ENCODE measurements around the gene FAM120B.

FAM120B gene

DNA sequence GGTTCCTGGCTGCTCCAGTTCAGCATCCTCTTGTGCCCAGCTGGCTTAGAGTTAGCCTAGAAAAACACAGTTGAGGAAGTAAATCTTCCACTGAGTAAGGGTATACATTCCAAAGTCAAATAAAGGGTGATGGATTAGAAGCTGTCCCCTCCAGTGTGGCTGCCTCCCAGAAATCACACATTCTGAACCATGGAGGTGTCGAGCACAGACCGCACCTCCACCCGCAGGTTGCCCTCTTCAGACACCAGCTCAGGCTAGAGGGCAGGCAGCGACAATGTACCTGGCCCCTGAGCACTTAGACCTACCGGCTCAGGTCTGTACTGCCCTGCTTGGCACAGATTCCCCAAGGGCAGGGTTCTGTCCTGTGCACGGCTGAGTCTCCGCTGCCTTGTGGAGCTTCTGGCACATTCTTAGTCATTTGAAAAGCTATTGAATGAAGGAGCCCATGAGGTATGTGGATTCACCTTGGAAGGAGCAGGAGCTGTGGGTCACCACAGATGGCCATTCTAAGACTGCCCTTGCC is 118.1 kb downstream of the FAM120B start:
- H3K36me3 Mint-ChIP-seq (ENCODE audit: low read depth) = no peaks in the 10 kb centered on the region
- H3K4me1 Mint-ChIP-seq = no peaks in the 10 kb centered on the region
- H3K27ac Mint-ChIP-seq = no peak overlapping the region
- no peak for ATAC-seq
- H3K27me3 Mint-ChIP-seq = peaks cover 16% of the 10 kb centered on the region
- no peak for DNase-seq
- H3K4me3 Mint-ChIP-seq = no peak overlapping the region
- H3K9me3 Mint-ChIP-seq = no peaks in the 10 kb centered on the region

DNA sequence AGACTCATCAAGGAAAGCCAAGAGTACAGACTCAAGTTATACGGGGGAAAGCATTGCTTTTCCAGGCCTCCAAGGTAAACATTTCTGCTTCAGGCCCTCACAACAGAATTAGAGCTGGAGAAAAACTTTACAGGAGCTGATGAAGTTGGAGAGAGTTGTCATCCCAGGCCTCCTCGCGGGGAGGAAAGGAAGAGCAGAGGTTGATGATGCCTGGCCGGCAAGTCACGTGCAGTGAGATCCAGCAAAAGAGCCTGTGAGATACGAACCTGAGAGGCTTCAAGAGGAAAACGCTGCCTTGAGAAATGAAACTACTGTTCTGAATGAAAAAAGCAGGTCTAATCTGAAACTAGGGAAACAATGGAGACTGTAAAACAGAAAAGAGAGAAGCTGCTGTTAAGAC is 122.9 kb downstream of the FAM120B start:
- Mint-ChIP-seq H3K27me3 (peaks cover 15% of the 10 kb centered on the region), H3K9me3 (no peaks in the 10 kb centered on the region)

DNA sequence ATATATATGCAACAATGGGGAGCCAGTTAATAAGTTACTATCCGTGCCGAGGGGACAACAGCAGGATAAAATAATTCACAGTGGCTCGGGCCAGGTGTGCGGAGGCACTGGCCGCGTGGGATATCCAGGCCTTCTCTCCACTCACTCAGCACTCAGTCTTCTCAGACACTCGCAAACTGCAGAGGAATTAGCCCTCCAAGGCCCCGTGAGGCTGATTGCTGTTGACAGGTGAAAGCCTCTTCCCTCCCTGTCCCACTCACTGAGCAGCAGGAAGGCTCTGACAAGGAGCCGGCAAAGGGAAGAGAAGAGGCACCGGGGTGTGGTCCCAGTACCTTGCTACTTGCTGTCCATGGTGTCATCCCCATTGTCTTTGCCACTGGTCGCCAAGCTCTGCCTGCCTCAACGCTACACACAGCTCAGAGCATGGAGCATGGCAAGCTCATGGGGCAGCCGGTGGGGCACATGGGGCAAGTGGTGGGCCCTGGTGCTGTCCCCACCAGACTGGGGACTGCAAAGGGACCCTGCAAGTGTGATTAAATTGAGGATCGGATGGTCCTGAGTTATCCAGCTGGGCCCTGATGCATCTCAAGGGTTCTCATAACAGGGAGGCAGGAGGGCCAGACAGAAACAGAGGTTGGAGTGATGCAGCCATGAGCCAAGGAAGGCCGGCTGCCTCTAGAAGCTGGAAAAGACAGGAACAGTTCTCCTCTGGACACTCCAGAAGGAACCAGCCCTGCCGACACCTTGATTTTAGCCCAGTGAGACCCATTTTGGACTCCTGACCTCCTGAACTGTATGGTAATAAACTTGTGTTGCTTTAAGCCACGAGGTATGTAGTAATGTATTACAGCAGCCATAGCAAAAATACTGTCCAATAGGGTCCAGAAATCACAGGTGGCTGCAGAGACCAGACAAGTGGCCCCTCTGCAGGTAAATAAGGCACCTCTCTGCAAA is 126.9 kb downstream of the FAM120B start:
- no peak overlapping the region for H3K27ac Mint-ChIP-seq
- peaks cover 14% of the 10 kb centered on the region for H3K9me3 Mint-ChIP-seq

More for the DNA sequence above, 122.9 kb downstream of the FAM120B start:
- Mint-ChIP-seq H3K36me3 (ENCODE audit: low read depth) (no peaks in the 10 kb centered on the region), H3K27ac (no peak overlapping the region), H3K4me3 (no peak overlapping the region), H3K4me1 (no peaks in the 10 kb centered on the region)
- ATAC-seq (no peak), DNase-seq (no peak)

DNA sequence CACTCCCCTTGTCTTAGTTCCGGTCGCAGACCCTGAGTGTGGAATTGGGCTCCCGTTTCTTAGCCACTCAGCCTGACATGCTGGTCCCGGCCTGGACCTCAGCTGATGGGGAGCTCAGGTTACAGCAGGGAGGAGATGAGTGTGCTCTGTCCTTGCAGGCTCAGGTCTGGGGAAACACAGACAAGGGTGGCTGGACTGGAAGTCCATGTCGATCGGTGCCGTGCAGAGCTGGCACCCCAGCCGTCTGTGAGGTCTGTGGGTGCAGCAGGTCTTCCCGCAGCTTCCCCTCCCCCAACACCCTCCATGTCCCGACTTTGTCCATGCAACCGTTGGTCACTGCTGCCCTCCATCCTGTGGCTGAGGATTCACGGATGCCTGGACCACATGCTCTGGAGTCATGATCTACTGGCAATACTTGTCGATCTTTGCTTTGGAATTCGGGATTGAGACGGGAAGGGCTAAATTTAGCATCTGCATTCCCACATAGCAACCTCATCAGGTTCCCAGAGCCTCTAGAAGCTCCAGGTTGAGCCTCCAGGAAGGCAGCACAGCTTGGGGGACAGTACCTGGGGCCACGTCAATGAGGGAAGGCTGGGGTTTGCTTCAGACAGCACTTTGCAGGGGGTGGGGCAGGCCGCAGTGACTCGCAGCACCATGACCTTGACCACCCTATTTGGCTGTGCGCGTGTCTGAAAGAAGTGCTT is 127.7 kb downstream of the FAM120B start:
- Mint-ChIP-seq H3K36me3 (ENCODE audit: low read depth) (no peaks in the 10 kb centered on the region), H3K9me3 (peaks cover 14% of the 10 kb centered on the region), H3K27ac (no peak overlapping the region), H3K27me3 (peaks cover 8% of the 10 kb centered on the region), H3K4me1 (peaks cover 5% of the 10 kb centered on the region), H3K4me3 (no peak overlapping the region)
- no peak for ATAC-seq
- DNase-seq = no peak

More for the DNA sequence above, 126.9 kb downstream of the FAM120B start:
- no peak for ATAC-seq
- Mint-ChIP-seq H3K27me3 (peaks cover 8% of the 10 kb centered on the region), H3K36me3 (ENCODE audit: low read depth) (no peaks in the 10 kb centered on the region), H3K4me1 (peaks cover 5% of the 10 kb centered on the region), H3K4me3 (no peak overlapping the region)
- DNase-seq = no peak

DNA sequence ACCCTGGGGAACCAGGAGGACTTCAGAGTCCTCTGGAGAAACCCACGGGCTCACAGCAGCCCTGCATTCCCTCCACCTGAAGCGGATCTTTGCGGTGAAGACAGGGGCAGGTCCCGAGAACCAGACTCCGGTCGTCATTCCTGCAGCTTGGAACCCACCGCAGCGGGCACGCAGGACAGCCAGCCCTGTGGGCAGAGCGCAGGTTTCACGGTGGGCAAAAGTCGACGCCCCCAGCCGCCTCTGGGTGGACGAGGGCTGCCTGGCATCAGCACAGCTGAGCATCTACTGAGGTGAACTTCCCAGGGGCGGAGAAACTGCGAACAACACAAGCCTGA is 128.2 kb downstream of the FAM120B start:
- peaks cover 8% of the 10 kb centered on the region for H3K27me3 Mint-ChIP-seq
- DNase-seq (no peak), ATAC-seq (no peak)
- peaks cover 5% of the 10 kb centered on the region for H3K4me1 Mint-ChIP-seq
- H3K36me3 Mint-ChIP-seq (ENCODE audit: low read depth) = no peaks in the 10 kb centered on the region
- no peak overlapping the region for H3K4me3 Mint-ChIP-seq
- peaks cover 14% of the 10 kb centered on the region for H3K9me3 Mint-ChIP-seq
- H3K27ac Mint-ChIP-seq = no peak overlapping the region

DNA sequence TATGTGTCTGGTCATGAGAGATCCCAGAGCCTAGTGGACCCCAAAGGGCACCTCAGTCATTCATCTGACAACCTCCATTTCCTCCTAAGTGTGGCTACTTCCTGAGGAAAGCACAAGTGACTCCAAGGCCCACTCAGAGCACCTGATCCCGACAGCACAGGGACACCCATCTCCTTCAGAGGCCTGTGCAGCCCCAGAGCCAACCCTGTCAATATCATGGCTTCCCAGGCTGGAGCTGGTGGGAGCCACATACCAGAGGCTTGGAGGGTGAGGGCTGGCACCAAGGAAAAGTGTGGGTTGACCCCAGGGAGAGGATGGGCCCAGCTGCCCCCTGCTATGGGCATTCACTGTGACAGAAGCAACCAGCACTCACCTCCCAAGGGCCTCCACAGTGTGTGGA is 129.2 kb downstream of the FAM120B start:
- H3K4me3 Mint-ChIP-seq = no peak overlapping the region
- no peak for ATAC-seq
- H3K36me3 Mint-ChIP-seq (ENCODE audit: low read depth) = no peaks in the 10 kb centered on the region

DNA sequence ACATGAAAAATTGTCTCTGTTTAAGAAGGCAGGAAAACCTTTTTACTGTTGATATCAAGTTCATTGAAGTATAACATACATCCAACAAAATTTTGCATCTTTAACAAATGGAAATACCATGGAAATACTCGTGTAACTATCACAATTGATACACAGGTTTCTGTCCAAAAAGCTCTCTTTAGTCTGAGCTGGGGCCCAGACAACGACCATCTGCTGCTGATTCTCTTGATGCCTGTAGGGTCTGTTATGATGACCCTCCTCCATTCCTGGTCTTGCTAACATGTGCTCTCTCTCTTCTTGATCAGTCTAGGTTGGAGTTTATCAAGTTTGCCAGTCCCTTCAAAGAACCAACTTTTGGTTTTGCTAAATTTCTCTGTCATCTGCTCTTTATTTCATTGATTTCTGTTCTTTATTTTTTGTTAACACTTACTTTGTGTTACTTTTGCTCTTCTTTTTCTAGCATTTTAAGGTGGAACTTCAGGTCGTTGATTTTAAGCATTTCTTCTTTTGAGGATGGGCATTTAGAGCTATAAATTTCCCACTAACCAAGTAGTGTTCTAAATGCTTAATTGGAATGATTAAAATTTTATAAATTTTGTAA is 129.8 kb downstream of the FAM120B start:
- Mint-ChIP-seq H3K27me3 (peaks cover 8% of the 10 kb centered on the region), H3K4me3 (no peak overlapping the region), H3K4me1 (peaks cover 5% of the 10 kb centered on the region), H3K36me3 (ENCODE audit: low read depth) (no peaks in the 10 kb centered on the region), H3K9me3 (peaks cover 14% of the 10 kb centered on the region), H3K27ac (no peak overlapping the region)
- DNase-seq = no peak
- ATAC-seq = no peak

More for the DNA sequence above, 129.2 kb downstream of the FAM120B start:
- H3K27me3 Mint-ChIP-seq = peaks cover 8% of the 10 kb centered on the region
- H3K9me3 Mint-ChIP-seq = peaks cover 14% of the 10 kb centered on the region
- no peak for DNase-seq
- H3K4me1 Mint-ChIP-seq = peaks cover 5% of the 10 kb centered on the region
- H3K27ac Mint-ChIP-seq = no peak overlapping the region

DNA sequence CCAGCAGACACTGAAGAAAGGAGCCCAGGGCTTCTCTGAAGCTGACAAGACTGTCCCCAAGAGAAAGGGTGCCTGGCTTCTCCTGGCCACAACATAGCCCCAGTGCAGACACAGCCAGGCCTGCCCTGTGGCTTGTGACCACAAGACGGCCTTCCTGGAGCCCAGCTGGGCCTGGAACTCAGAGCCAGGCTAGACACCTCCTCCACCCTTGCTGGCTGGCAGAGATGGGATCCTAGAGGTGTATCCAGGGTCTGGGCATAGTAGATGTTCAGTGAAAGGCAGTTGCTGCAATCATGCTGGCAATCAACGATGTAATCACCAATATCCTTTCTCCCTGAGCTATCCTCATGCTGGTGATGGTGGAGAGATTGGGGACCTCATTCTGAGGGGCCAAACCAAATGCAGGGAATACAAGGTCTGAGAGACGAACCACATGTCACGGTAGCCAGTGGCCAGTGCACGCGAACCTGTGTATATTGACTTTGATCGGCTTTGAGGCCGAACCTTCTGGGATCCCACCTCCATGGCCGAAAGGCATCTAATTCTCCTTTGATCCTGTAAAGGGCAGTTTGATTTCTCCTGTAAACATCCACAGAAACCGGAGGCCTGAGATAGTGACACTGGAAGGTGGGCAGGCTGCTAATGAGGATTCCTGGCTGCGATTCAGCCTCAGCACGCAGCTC is 131.3 kb downstream of the FAM120B start:
- H3K4me3 Mint-ChIP-seq = no peak overlapping the region
- H3K36me3 Mint-ChIP-seq (ENCODE audit: low read depth) = no peaks in the 10 kb centered on the region
- ATAC-seq = no peak
- H3K9me3 Mint-ChIP-seq = peaks cover 14% of the 10 kb centered on the region
- peaks cover 6% of the 10 kb centered on the region for H3K27me3 Mint-ChIP-seq
- DNase-seq = no peak
- no peak overlapping the region for H3K27ac Mint-ChIP-seq
- H3K4me1 Mint-ChIP-seq = peaks cover 5% of the 10 kb centered on the region

DNA sequence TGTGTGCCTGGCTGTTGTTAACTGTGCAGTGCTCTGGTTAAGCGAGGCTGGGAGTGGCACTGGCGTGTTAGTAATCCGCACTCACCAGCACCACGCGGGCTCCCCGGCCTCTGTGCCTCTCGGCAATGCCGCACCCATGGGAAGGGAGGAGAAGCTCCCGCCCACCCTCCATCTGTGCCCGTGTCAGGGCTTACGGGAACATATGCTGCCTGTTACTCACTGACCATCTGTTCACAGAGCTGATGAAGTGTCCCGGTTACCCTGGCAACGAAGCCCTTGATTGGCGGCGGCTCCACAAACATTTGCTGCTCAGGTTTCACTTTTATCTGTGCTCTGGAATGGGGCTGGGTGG is 131.8 kb downstream of the FAM120B start:
- Mint-ChIP-seq H3K27ac (no peak overlapping the region), H3K4me1 (peaks cover 5% of the 10 kb centered on the region), H3K36me3 (ENCODE audit: low read depth) (no peaks in the 10 kb centered on the region), H3K4me3 (no peak overlapping the region), H3K9me3 (peaks cover 14% of the 10 kb centered on the region), H3K27me3 (peaks cover 5% of the 10 kb centered on the region)
- peak; percentile 50 for DNase-seq
- ATAC-seq = peak; percentile 92

DNA sequence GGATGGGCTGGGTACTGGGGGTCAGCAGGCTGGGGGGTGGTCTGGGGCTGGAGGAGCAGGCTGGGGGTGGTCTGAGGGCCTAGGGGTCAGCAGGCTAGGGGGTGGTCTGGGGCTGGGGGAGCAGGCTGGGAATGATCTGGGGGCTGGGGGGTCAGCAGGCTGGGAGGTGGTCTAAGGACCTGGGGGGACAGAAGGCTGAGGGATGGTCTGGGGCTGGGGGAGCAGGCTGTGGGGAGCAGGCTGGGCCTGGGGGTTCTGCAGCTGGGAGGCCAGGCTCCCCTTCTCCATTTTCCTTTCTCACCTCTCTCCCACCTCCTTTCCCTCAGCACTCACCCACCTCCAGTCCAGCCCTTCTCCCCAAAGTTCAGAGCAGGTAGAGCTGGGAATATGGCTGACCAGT is 132.3 kb downstream of the FAM120B start:
- H3K27me3 Mint-ChIP-seq = peaks cover 5% of the 10 kb centered on the region
- DNase-seq = no peak
- peaks cover 5% of the 10 kb centered on the region for H3K4me1 Mint-ChIP-seq
- ATAC-seq = no peak
- H3K9me3 Mint-ChIP-seq = peaks cover 14% of the 10 kb centered on the region
- no peak overlapping the region for H3K4me3 Mint-ChIP-seq
- no peaks in the 10 kb centered on the region for H3K36me3 Mint-ChIP-seq (ENCODE audit: low read depth)
- no peak overlapping the region for H3K27ac Mint-ChIP-seq

DNA sequence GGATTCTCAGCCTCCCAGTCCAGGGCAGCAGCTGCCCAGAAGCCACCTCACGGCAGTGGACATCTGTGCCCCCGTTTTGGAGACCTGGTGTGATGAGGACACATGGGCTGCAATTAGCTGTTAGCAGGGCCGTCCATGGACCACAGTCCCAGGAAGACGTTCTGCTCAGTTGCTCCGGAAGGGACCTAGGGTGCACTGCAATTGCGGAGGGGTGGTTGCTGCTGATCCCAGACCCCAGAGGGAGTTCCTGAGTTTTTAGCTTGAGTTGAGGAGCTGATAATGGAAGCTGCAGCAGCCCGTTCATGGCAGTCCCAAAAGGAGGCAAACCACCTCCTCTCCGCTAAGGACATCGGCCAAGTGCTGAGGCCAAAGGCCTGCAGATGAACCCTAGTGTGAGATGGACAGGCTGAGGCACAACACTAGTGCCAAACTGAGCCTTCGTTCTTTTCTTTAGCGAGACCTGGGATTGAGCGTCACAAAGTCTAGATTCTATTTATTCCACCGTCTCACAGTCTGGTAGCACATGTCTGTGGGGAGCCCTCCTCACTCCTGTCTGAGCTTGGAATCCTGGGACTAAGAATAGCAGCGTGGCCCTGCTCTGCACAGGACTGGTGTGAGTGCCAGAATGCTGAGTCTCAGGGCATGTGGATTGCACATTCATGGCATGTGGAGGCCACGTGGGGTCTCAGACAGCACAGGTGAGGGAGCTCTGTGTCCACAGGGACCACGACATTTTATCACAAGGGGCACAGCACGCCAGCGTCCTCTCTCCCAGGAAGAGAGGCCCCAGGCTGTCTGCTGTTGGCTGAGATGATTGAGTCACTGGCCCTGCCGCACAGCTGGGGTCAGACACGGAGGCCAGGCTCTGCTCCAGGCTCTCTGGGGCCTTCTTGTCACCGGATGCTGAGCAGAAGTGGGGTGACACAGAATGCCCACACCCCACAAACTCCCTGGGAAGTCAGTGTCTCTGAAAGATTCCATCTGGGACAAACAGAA is 133.1 kb downstream of the FAM120B start:
- Mint-ChIP-seq H3K4me1 (peaks cover 5% of the 10 kb centered on the region), H3K27me3 (peaks cover 5% of the 10 kb centered on the region), H3K4me3 (no peak overlapping the region), H3K9me3 (peaks cover 14% of the 10 kb centered on the region), H3K27ac (no peak overlapping the region), H3K36me3 (ENCODE audit: low read depth) (no peaks in the 10 kb centered on the region)
- DNase-seq (no peak), ATAC-seq (no peak)

DNA sequence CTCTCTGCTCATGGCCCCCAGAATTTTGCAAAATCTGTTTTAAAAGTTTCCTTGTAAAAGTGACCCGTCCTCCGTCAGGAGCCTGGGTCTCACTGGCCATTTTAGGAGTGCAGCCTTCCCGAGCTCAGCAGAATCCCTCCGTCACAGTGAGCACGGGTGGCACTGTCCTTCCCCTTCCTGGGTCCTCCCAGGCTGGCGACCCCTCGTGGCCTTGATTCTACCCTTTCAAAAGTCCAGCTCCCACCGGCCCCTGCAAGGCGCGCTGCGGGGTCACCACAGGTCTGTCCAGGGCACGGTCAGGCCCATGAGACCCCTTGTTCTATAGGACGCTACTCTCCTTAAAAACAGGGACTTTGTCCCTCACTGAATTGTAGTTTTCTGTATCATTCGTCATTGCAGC is 133.9 kb downstream of the FAM120B start:
- Mint-ChIP-seq H3K27ac (no peak overlapping the region), H3K36me3 (ENCODE audit: low read depth) (no peaks in the 10 kb centered on the region), H3K27me3 (peaks cover 5% of the 10 kb centered on the region), H3K9me3 (peaks cover 14% of the 10 kb centered on the region), H3K4me1 (peaks cover 5% of the 10 kb centered on the region), H3K4me3 (no peak overlapping the region)
- DNase-seq = no peak
- no peak for ATAC-seq

DNA sequence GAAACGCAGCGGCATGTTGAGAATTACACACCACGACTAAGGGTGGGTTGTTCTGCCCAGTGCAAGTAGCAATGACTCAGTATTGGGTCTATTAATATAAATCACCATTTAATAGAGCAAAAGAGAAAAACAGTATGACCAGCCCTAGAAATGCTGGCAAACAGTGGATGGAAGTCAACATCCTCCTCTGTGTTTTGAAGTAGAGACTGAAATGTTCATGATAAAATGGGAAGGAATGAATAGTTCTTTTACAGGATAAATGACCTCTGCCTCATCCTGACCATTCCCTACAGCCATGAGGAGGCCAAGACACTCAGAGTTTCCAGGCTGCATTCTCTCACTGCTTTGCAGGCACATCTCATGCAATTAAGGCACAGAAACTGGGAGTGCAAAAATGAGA is 134.8 kb downstream of the FAM120B start:
- H3K4me3 Mint-ChIP-seq = no peak overlapping the region
- no peak for ATAC-seq
- DNase-seq = no peak
- H3K9me3 Mint-ChIP-seq = peaks cover 6% of the 10 kb centered on the region
- peaks cover 4% of the 10 kb centered on the region for H3K27me3 Mint-ChIP-seq
- H3K27ac Mint-ChIP-seq = no peak overlapping the region
- H3K36me3 Mint-ChIP-seq (ENCODE audit: low read depth) = no peaks in the 10 kb centered on the region
- H3K4me1 Mint-ChIP-seq = peaks cover 5% of the 10 kb centered on the region

Measured in activated naive CD8-positive, alpha-beta T cell treated with anti-CD3 and anti-CD28 coated beads, Interleukin-2, amount 50 U/mL, for 24 hours (primary cell).